ENCODE measurements around the gene PCBP3.

PCBP3 gene

DNA sequence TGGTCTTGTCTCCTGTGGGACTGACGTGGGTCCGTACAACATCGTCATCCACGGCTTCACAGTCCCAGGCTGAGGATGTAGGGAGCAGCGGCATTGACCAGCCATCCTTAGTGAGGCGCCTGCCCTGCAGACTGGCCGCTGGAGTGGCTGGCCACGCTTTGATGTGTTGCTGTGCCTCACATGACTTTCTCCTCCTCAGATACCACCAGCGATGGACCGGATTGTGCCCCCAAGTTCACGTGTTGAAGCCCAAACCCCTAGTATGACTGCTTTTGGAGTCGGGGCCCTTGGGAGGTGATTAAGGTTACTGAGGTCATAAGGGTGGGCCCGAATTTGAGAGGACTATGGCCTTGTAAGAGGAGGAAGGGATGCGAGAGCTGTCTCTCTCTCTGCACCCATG, 122.5 kb downstream of the PCBP3 start:
- TF ChIP-seq, protein P1, sequence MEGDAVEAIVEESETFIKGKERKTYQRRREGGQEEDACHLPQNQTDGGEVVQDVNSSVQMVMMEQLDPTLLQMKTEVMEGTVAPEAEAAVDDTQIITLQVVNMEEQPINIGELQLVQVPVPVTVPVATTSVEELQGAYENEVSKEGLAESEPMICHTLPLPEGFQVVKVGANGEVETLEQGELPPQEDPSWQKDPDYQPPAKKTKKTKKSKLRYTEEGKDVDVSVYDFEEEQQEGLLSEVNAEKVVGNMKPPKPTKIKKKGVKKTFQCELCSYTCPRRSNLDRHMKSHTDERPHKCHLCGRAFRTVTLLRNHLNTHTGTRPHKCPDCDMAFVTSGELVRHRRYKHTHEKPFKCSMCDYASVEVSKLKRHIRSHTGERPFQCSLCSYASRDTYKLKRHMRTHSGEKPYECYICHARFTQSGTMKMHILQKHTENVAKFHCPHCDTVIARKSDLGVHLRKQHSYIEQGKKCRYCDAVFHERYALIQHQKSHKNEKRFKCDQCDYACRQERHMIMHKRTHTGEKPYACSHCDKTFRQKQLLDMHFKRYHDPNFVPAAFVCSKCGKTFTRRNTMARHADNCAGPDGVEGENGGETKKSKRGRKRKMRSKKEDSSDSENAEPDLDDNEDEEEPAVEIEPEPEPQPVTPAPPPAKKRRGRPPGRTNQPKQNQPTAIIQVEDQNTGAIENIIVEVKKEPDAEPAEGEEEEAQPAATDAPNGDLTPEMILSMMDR (IDR thresholded peaks at IDR 0.05; ENCODE audit: low read length) = no peak
- TF ChIP-seq EZH2phosphoT487 (IDR thresholded peaks at IDR 0.05; ENCODE audit: low read length) (no peak), EZH2 (optimal IDR thresholded peaks at IDR 0.05; ENCODE audit: low read depth, low read length) (no peak)
- H3K4me3 ChIP-seq (ENCODE audit: low read length) = no peak overlapping the region
- no peak overlapping the region for H3K4me2 ChIP-seq (ENCODE audit: low read depth, low read length)
- H3F3A ChIP-seq (ENCODE audit: insufficient read depth, low read length) = no peaks in the 10 kb centered on the region
- no peaks in the 10 kb centered on the region for H3K9me2 ChIP-seq (replicated peaks; ENCODE audit: insufficient read depth, low read length)
- H3K4me1 ChIP-seq (ENCODE audit: low read length) = no peaks in the 10 kb centered on the region
- no peak for DNase-seq
- no peak overlapping the region for H2AFZ ChIP-seq (ENCODE audit: low read length)
- H3K79me2 ChIP-seq (ENCODE audit: low read length) = no peaks in the 10 kb centered on the region
- H4K20me1 ChIP-seq (ENCODE audit: insufficient read depth, low read length) = no peaks in the 10 kb centered on the region
- H3K9me3 ChIP-seq (replicated peaks; ENCODE audit: insufficient read depth, low read length) = no peaks in the 10 kb centered on the region
- H3K27me3 ChIP-seq (replicated peaks; ENCODE audit: insufficient read depth, low read length) = no peaks in the 10 kb centered on the region
- no peaks in the 10 kb centered on the region for H3K36me3 ChIP-seq (replicated peaks; ENCODE audit: insufficient read depth, low read length)
- H3K27ac ChIP-seq (ENCODE audit: low read length) = no peak overlapping the region
- no peak overlapping the region for H3K9ac ChIP-seq (ENCODE audit: low read length)

DNA sequence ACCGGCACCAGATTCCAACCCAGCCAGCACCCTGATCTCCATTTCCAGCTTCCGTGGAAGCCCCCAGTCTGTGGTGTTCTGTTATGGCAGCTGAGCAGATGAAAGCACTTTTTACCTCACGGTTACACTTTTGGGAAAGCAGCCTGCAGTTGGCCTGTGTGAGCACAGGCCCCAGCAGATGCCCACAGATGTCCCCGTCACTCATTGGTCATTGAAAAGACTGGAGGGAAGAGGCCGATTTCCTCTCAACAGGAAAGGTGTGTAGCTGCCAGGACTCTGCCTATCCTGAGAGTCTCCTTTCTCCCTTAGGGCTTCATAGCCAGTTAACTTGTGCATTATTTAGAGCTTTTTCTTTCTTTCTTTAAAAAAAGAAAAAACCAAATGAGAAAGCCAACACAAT, 123.0 kb downstream of the PCBP3 start:
- Histone ChIP-seq H3K9me3 (replicated peaks; ENCODE audit: insufficient read depth, low read length) (no peaks in the 10 kb centered on the region), H3K9me2 (replicated peaks; ENCODE audit: insufficient read depth, low read length) (no peaks in the 10 kb centered on the region), H3K4me2 (ENCODE audit: low read depth, low read length) (no peak overlapping the region), H3K36me3 (replicated peaks; ENCODE audit: insufficient read depth, low read length) (no peaks in the 10 kb centered on the region), H4K20me1 (ENCODE audit: insufficient read depth, low read length) (no peaks in the 10 kb centered on the region), H3F3A (ENCODE audit: insufficient read depth, low read length) (no peaks in the 10 kb centered on the region), H3K27ac (ENCODE audit: low read length) (no peak overlapping the region), H3K4me3 (ENCODE audit: low read length) (no peak overlapping the region), H3K79me2 (ENCODE audit: low read length) (no peaks in the 10 kb centered on the region), H3K4me1 (ENCODE audit: low read length) (no peaks in the 10 kb centered on the region), H3K27me3 (replicated peaks; ENCODE audit: insufficient read depth, low read length) (no peaks in the 10 kb centered on the region), H2AFZ (ENCODE audit: low read length) (no peak overlapping the region), H3K9ac (ENCODE audit: low read length) (no peak overlapping the region)
- DNase-seq = no peak
- TF ChIP-seq, protein P1 (IDR thresholded peaks at IDR 0.05; ENCODE audit: low read length) = no peak
- TF ChIP-seq EZH2 (optimal IDR thresholded peaks at IDR 0.05; ENCODE audit: low read depth, low read length) (no peak), EZH2phosphoT487 (IDR thresholded peaks at IDR 0.05; ENCODE audit: low read length) (no peak)

DNA sequence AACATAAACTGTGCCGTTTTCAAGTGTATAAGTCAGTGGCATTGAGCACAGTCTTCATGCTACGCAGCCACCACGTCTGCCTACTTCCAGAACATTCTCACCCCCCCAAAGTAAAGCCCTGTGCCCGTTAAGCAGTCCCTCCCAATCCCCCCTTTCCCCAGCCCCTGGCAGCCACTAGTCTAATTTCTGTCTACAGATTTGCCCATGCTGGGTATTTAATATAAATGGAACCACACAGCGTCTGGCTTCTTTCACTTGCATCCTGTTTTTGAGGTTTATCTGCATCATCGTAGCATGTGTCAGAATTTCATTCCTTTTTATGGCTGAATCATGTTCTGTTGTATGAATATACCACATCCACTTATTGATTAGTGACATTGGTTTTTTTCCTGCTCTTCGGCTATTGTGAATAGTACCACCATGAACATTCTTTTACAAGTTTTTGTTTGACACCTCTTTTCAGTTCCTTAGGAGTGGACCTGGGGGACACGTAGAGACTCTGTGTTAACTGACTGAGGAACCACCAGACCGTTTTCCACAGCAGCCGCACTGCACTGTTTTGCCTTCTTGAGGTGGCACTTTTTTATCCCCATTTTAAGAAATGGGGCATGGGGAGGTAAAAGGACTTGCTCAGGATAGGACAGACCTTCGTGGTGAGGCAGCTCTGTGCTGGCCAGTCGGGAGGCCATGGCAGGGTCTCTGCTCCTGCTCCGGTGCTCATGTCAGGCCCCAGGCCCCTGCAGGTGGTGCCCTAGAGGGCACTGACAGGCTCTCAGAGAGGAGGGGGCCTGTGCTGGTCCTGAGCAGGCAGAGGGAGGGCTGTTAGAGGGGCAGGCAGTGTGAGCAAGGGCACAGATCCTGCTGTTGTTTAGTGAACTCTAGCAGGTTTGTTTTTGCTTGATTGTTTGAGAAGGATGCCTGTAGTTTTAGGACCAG, 123.8 kb downstream of the PCBP3 start:
- Histone ChIP-seq H3K9me3 (replicated peaks; ENCODE audit: insufficient read depth, low read length) (no peaks in the 10 kb centered on the region), H3K4me3 (ENCODE audit: low read length) (no peak overlapping the region), H2AFZ (ENCODE audit: low read length) (no peak overlapping the region), H3K9me2 (replicated peaks; ENCODE audit: insufficient read depth, low read length) (no peaks in the 10 kb centered on the region), H4K20me1 (ENCODE audit: insufficient read depth, low read length) (no peaks in the 10 kb centered on the region), H3K4me1 (ENCODE audit: low read length) (no peaks in the 10 kb centered on the region), H3K4me2 (ENCODE audit: low read depth, low read length) (no peak overlapping the region), H3K27me3 (replicated peaks; ENCODE audit: insufficient read depth, low read length) (no peaks in the 10 kb centered on the region), H3K27ac (ENCODE audit: low read length) (no peak overlapping the region), H3K9ac (ENCODE audit: low read length) (no peak overlapping the region), H3F3A (ENCODE audit: insufficient read depth, low read length) (no peaks in the 10 kb centered on the region), H3K79me2 (ENCODE audit: low read length) (no peaks in the 10 kb centered on the region), H3K36me3 (replicated peaks; ENCODE audit: insufficient read depth, low read length) (no peaks in the 10 kb centered on the region)
- DNase-seq = no peak
- TF ChIP-seq EZH2phosphoT487 (IDR thresholded peaks at IDR 0.05; ENCODE audit: low read length) (no peak), EZH2 (optimal IDR thresholded peaks at IDR 0.05; ENCODE audit: low read depth, low read length) (no peak)
- TF ChIP-seq, protein P1 (IDR thresholded peaks at IDR 0.05; ENCODE audit: low read length) = no peak

All from MM.1S (cell line).